Activated T-cell treated with anti-CD3 and anti-CD28 coated beads, Interleukin-2, amount 50 U/mL, for 24 hours (primary cell): ENCODE data around the gene H2BK1.

ENCODE experiments used
- DNase-seq: peaks from one replicate; pipeline ENCODE4 v3.0.0-alpha.2; 2020
- H3K27ac Mint-ChIP-seq: 2 replicates; pipeline ENCODE4 v1.8.0; 2020; ENCODE audit warnings: mild to moderate bottlenecking, mixed read lengths
- H3K27me3 Mint-ChIP-seq: 2 replicates; pipeline ENCODE4 v1.8.0; 2020; ENCODE audit warnings: mixed read lengths
- H3K36me3 Mint-ChIP-seq: 2 replicates; pipeline ENCODE4 v1.8.0; 2020; ENCODE audit warnings: low read depth, mixed read lengths
- H3K4me1 Mint-ChIP-seq: 2 replicates; pipeline ENCODE4 v1.8.0; 2020; ENCODE audit warnings: low read depth, mixed read lengths
- H3K4me3 Mint-ChIP-seq: 2 replicates; pipeline ENCODE4 v1.8.0; 2020; ENCODE audit warnings: mild to moderate bottlenecking, moderate library complexity, mixed read lengths
- H3K9me3 Mint-ChIP-seq: 2 replicates; pipeline ENCODE4 v1.8.0; 2020; ENCODE audit warnings: mixed read lengths

H2BK1 gene

DNA sequence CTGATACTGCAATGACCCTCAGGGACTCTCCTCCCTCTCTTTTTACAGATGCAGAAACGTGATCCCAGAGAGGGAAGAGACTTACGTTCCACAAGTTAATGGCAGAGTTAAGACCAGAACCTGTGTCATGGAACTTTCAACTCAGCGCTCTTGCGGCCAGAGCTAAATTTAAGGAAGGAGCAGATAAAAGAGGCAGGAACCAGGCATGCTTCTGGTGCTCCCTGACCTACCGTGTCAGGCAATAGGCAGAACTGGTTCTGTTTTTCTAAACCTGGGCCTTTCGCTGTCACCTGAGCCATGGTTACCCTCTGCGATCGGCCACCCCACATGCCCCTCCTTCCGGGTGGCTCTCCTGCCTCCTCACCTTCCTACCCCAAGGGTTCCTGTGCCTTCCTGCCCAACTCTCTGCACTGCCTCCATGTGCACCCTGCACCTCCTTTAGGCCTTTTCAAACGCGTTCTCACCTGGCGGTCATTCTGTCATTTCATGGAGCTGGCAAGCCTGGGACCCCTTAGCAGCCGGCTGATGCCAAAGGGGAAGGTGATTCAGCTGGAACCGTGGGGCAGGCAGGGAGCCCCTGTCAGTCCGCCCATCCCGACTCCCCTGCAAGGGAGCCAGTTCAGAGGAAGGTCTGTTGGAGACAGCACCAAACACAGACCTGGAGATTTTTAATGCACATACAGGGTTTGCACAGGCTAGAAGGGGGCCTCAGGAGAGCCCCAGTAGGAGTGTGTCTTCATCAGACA, 35.1 kb downstream of the H2BK1 start:
- no peaks in the 10 kb centered on the region for H3K36me3 Mint-ChIP-seq
- no peak for DNase-seq

DNA sequence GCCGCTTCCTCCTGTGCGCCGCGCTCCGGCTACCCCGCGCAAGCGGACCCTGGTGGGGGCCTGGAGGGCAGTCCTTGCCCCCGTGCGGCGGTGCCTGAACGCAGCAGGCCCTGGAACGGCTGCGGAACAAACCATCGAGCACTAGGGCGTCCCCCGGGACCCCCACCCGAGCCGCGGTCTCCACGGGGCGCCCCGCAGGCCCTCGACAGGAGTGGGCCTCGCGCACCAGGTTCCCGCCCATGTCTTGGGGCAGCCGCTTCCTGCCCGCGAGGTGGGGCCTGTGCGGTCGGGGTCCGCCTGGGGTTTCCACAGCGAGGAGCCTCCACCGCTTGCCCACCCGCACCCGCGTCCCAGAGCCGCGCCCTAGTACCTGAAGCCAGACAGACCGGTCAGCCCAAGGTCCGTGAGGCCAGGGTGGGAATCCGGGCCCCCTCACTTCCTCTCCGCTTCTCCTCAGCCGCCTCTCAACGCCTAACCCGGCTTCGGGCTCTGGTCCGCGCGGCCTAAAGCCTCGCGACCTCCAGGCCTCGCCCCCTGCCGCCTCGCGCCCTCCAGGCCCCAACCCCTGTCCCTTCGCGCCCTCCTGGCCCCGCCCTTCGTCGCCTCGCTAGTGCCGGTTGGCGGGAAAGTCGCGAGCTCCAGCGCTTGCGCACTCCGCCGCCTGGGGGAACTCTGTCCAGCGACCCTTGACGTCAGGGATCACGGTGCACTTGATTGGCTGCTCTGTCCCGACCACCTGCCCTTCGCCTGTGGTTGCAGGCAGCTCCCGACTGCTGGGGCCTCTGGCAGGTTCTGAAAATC, 35.8 kb downstream of the H2BK1 start:
- peaks cover 62% of the 10 kb centered on the region for H3K27me3 Mint-ChIP-seq
- no peaks in the 10 kb centered on the region for H3K36me3 Mint-ChIP-seq
- no peaks in the 10 kb centered on the region for H3K9me3 Mint-ChIP-seq
- H3K4me3 Mint-ChIP-seq, result no peak overlapping the region
- DNase-seq, result peak; percentile 61
- H3K27ac Mint-ChIP-seq, result no peak overlapping the region
- peaks cover 1% of the 10 kb centered on the region for H3K4me1 Mint-ChIP-seq

More for the DNA sequence above, 35.1 kb downstream of the H2BK1 start:
- Mint-ChIP-seq H3K4me1 (peaks cover 1% of the 10 kb centered on the region), H3K27me3 (peaks cover 55% of the 10 kb centered on the region), H3K9me3 (no peaks in the 10 kb centered on the region), H3K4me3 (no peak overlapping the region), H3K27ac (no peak overlapping the region)

DNA sequence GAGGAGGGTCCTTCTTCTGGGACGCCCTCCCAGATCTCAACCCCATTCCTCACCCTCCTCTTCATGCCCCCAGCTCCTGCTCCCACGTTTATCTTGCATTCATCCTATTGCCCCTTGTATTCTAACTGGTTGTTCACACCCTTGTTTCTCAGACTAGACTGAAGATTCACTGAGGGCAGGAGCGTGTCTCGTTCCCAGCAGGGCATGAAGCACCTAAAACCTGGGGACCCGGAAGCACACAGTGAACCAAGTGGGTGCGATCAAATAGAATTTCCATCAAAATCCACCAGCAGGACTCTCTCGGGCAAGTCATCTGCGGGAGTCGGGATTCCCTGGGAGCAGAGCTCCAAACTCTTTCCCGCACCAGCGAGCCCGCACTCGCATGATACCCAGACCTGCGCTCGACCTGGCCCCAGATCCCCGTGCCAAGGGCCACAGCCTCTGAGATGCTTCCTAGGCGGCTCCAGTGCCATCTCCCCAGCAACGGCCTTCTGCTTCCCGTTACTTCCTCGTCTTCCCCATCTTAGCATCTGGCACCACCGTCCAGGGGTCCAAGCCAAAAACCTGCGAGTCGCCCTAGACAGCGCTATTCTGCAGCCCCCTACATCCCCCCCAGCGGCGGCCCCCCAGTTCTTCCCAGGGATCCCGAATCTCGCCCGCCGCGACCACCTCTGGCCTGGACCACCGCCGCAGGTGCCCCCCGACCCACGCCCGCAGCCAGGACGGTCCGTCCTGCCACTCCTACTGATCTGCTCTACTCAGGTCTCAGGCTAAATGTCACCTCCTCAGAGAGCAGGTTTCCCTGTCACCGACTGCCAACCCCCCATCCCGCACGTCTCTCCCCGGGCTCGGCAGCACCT, 36.7 kb downstream of the H2BK1 start:
- H3K4me1 Mint-ChIP-seq, result peaks cover 1% of the 10 kb centered on the region
- H3K27ac Mint-ChIP-seq, result no peak overlapping the region
- H3K9me3 Mint-ChIP-seq, result no peaks in the 10 kb centered on the region
- peaks cover 69% of the 10 kb centered on the region for H3K27me3 Mint-ChIP-seq
- no peak for DNase-seq
- no peak overlapping the region for H3K4me3 Mint-ChIP-seq
- no peaks in the 10 kb centered on the region for H3K36me3 Mint-ChIP-seq

DNA sequence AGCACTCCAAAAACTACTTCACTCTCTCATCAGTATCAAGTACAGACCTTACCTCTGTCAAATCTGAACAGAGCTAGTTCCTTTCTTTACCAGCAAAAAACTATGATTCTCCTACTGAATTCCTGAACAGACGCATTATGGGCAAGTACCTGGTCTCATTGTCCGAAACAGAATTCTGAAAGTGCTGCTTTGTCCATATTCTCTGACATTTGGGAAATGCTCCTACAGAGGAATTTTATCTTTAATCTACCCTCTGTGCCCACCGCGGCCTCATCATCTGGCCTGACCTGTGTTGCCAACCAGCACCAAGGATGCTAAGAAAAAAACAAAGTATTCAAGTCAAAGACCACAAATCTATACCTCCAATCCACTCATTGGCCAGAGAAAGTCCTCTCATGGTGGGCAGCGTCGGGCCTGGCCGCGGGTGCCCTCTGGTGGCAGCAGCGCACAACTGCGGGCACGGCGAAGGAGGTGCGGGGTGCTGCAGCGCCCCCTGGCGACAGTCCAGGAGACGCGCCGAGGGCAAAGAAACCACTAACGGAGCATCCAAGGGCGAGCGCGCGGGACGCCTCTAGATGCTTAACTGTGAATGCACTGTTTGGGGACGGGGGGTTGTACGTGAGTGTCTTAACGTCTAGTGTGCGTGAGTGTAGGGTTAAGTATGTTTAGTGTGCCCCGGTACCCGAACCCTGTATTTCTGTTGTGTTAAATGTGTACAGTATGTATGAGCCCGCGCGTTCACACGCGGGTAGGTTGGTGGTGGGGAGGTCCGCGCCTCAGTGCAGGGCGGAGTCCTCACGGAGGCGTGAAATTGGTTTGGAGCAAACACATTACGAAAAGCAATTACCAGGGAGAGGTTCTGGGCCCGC, 37.8 kb downstream of the H2BK1 start:
- peaks cover 74% of the 10 kb centered on the region for H3K27me3 Mint-ChIP-seq
- no peaks in the 10 kb centered on the region for H3K36me3 Mint-ChIP-seq
- H3K4me3 Mint-ChIP-seq, result no peak overlapping the region
- H3K4me1 Mint-ChIP-seq, result peaks cover 3% of the 10 kb centered on the region
- no peaks in the 10 kb centered on the region for H3K9me3 Mint-ChIP-seq
- DNase-seq, result peak; percentile 89
- no peak overlapping the region for H3K27ac Mint-ChIP-seq

DNA sequence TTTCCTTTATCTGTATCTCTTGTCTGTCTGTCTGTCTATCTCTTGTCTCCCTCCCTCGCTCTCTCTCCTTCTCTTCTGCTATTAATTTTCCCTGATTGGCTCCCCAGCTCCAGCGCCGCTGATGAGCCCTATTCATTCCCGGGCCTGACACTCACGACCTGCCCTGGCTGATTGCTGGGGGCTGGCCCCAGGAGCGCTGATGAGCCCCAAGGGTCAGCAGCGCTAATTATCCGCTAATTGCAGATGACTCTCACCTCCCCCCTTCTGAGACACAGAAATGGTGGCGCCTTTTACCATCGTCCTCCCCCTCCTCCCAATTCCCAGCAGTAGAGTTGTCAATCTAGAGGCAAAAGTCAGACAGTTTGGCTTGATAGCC, 41.5 kb downstream of the H2BK1 start:
- Mint-ChIP-seq H3K4me3 (no peak overlapping the region), H3K36me3 (no peaks in the 10 kb centered on the region), H3K9me3 (no peaks in the 10 kb centered on the region), H3K27ac (no peak overlapping the region), H3K4me1 (peaks cover 7% of the 10 kb centered on the region), H3K27me3 (peaks cover 51% of the 10 kb centered on the region)
- no peak for DNase-seq

DNA sequence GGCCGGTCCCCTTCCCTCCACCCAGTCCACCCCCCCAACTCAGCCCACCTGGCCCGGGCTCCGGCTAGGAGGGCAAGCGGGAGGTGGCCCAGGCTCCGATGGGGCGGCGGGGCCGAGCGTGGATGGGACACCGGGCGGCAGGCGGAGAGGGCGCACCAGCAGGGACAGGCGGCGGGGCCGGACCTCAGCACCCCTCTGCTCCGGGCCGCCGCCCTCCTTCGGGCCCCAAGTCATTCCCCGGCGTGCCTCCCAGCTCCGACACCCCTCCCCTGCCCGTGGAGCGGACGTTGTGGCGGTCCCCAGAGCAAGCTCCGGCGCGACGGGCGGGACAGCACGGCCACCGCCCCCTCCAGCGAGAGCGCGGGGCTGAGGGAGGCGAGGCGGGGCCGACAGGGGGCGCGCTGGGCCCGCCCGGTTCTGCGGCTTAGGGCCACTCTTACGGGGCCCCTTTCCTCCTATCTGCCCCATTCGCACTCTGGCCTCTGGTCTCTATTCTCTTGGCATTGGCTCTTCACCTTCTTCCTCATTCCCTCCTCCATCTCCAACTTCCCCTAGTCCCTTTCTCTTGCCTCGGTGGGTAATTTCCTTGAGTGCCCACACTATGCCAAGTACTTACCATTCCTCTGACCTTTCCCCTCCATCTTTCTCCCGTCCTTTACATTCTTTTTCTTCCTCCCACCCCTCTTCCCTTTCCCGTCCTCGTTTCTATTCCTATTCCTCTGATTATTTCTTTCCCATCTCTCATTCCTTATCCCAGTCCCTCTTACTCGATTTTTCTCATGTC, 42.1 kb downstream of the H2BK1 start:
- no peak overlapping the region for H3K27ac Mint-ChIP-seq
- DNase-seq, result peak; percentile 81
- peaks cover 46% of the 10 kb centered on the region for H3K27me3 Mint-ChIP-seq

DNA sequence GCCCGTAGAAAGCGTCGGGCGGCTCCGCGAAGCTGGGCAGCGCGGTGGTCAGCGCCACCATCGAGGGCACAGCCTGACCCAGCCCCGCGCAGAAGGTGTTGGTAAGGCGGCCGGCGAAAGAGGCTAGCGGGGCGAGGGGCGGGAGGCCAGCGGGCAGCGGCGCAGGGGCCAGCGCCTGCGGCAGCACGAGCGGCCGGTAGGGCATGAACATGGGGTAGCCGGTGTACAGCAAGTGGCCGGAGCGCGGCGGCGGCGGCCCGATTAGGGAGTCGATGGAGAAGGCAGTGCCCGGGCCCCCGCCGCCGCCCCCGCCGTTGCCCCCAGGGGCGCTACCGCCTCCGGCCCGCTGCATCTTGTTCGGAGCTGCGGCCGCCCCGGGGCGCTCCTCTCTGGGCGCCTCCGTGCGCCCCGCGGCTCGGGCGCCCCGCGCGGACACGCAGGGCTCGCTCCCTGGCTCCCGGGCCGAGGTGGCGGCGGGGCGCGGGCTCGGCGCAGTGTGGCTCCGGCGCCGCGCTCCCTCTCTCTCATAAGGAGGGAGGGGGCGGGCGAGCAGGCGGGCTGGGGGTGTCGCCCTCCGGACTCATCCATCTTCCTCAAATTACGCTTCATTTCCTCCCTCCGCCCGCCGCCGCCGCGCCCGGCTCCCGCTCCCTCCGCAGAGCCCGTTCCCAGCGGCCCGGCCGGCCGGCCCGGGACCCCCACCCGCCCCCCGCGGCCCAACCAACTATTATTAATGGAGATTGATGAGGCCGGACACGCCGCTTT, 42.9 kb downstream of the H2BK1 start, which contains the start of gene GBX1:
Gene GBX1 (minus strand): TSS at position 498 of the 765 bp plus-strand sequence. CDS start 146 bp downstream, at position 352.
- H3K4me1 Mint-ChIP-seq, result peaks cover 6% of the 10 kb centered on the region
- H3K4me3 Mint-ChIP-seq, result peak within 1 kb of the TSS; percentile 57
- H3K27ac Mint-ChIP-seq, result no peak within 1 kb of the TSS
- DNase-seq, result no peak
- no peaks in the 10 kb centered on the region for H3K36me3 Mint-ChIP-seq
- H3K27me3 Mint-ChIP-seq, result peaks cover 37% of the 10 kb centered on the region
- no peaks in the 10 kb centered on the region for H3K9me3 Mint-ChIP-seq

More for the DNA sequence above, 42.1 kb downstream of the H2BK1 start:
- no peaks in the 10 kb centered on the region for H3K9me3 Mint-ChIP-seq
- H3K4me3 Mint-ChIP-seq, result peak overlapping the region; percentile 57
- peaks cover 7% of the 10 kb centered on the region for H3K4me1 Mint-ChIP-seq
- H3K36me3 Mint-ChIP-seq, result no peaks in the 10 kb centered on the region

DNA sequence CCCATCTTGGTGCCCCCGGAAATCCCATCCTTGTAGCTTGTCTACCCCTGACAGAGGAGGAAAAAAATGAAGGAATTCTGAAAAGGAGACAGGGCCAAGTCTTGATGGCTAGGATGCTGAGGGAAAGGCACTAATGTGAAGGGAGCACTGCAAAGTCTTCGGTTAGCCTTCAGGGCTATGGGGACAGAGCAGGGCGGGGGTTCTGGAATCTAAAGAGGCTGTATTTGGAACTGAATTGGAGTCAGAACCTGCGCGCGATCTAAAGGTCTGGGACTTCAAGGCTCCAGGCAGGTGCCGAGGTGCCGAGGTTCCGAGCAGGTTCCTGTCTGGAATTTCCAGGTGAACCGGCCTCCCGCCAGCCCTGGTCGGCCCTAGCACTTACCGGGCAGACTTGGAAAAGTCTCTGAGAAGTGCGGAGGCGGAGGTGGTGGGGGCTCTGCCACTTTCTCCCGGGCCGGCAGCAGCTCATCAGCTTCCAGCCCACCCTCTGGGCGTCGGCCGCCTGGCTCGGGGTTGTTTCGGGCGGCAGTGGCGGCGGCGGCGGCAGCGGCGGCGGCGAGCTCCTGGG, 43.6 kb downstream of the H2BK1 start:
- DNase-seq, result no peak
- no peaks in the 10 kb centered on the region for H3K9me3 Mint-ChIP-seq
- peaks cover 31% of the 10 kb centered on the region for H3K27me3 Mint-ChIP-seq
- no peak overlapping the region for H3K27ac Mint-ChIP-seq
- H3K36me3 Mint-ChIP-seq, result no peaks in the 10 kb centered on the region
- peak overlapping the region; percentile 32 for H3K4me3 Mint-ChIP-seq
- H3K4me1 Mint-ChIP-seq, result peaks cover 6% of the 10 kb centered on the region

DNA sequence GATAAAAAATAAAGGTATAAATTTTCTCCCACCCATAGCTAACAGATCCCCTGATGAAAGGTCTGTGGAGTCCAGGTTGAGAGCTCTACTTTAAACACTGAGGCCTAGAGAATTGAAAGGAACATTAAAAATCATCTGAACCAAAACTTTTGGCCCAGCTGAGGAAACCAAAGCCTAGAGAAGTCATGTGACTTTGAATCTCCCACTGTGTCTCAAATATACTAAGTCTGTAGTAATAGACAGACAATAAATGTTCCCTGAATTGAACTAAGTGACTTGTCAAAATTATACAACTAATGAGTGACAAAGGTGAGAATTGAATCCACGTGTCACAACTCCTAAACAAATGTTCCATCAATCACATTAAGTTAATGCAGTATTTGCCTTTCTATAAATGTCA, 48.5 kb downstream of the H2BK1 start:
- Mint-ChIP-seq H3K27ac (no peak overlapping the region), H3K9me3 (no peaks in the 10 kb centered on the region), H3K4me3 (no peak overlapping the region), H3K36me3 (no peaks in the 10 kb centered on the region), H3K4me1 (peaks cover 4% of the 10 kb centered on the region), H3K27me3 (peaks cover 8% of the 10 kb centered on the region)
- no peak for DNase-seq
